HG03103 (cell line): ENCODE results near the gene ENTREP3.
"Not testable (repeated sequence)": the region's sequence is repeated elsewhere in the genome, so short reads cannot be mapped to it uniquely, and the experiment has no call there.

Experiments
- ATAC-seq: cut with Tn5 transposase; IDR thresholded peaks from one replicate; pipeline ENCODE4 v1.9.1; 2021; ENCODE audit warnings: low read depth; ENCODE audit not compliant: unreplicated experiment

ENTREP3 gene

DNA sequence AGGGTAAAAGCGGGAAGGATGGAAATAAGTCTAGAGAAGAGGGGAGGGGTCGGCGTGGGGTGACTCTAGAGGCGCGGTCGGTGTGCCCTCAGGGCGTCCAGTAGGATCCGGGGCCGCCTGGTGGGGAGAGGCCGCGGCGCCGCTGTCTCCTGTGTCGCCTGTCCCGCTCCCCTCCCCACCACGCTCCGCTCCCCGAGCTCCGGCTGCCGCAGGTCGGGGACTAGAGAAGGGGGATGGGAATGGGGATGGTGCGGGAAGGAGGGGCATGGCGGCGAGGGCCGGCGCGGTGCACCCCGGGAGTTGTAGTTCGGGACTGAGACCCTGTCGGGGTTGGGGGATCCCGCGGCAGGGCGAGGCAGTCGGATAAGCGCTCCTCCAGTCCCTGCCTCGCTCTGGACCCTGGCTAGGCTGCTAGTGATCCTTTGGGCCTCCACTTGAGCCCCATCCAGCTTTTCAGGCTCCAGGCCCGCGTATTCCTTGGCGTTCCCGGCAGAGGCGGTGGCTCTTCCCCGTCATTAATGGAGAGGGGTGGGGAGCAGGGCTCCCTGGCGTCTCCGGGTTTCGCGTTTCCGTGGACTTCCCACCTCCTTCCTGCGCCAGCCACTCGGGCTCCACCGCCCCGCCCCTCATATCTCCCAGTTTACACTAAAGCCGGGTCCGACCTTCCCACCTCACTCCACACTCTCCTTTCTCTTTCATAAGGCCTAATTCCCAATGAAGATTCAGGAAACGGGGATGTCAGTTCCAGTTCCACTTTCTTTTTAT lies at the start of gene ENTREP3:
Gene ENTREP3, minus strand, starts transcription at position 241 of the 765 bp plus-strand sequence. CDS start 606 bp downstream, outside the sequence.
- no peak for ATAC-seq

DNA sequence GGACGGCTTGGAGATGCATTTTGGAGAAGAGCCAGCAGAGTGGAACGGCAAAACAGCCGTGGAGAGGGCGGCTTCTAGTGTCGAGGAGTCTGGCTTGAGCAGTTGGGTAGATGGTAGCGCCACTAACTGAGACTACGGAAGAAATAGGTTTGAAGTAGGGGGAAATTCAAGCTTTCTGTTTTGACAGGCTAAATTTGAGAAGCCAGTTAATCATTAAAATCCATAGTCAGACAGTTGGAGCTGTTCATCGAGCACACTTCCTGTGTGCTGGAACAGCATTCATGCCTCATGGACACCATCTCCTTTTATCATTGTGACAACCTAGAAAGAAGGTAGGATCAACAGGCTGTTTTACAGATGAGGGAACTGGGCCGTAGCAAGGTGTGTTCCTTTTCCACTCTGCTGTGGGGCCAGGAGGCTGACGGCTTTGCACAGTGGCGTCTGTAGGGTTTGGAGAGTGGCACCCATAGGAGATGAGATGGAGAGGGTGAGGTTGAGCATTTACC lies 49.3 kb upstream of the ENTREP3 start:
- ATAC-seq: no peak

DNA sequence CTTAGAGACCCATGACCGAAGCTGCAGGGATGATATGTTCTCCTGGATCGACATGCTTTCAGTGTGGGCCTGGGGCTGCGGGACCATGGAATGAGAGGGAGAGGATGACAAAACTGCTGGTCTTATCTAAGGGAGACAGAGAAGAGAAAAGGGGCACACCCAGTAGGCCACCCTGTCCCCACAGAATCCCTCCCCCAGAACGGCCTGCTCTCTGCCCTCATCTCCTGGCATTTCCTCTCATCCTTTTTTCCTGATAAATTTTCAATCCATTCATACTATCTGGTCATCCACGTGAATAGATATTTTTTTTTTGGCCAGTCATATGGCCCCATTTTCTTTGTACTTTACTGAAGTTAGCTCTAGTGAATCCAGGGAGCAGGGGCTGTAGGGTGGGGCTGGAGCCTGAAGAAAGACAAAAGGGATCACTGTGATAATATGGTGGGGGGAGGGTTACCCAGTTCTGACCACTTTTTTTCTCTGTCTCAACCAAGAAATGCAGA lies 46.1 kb upstream of the ENTREP3 start, which contains the start of gene PKLR:
Gene PKLR, minus strand, starts transcription at position 97 of the 500 bp plus-strand sequence. Its CDS starts 43 bp downstream, at position 54.
- ATAC-seq: no peak

GRCh38 chr1:155300553-155301329 lies 45.5 kb upstream of the ENTREP3 start:
- ATAC-seq: no peak

DNA sequence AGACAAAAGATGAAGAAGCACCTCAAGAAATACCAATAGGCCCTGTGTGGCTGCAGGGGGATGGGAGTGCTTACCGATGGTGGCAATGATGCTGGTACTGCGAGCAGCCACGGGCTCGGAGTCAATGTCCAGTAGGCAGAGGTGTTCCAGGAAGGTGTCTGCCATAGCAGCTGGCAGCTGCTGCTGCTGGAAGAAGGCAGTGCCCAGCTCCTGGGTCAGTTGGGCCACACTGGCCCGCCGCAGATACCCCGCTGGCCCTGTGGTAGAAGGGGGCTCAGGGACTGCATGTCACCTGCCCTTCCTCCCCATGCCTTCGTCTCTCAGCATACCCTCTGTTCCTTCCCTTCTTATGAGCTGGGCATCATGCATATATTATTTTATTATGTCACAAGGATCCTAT lies 44.7 kb upstream of the ENTREP3 start:
- no peak for ATAC-seq

DNA sequence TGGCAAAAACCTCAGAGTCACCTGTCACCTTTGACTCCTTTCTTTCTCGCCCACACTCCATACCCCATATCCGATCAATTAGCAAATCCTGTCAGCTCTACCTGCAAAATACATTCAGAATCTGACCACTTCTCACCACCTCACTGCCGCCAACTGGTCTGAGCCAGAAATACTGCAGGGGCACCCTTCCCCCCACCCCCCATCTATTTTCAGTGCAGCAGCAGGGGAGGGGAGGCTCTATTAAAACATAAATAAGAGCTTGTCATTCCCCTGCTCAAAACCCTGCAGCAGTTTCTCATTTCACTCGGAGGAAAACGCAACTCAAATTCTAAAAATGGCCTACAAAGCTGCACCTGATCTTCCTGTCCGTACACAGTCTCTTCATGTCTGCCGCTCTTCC lies 42.1 kb upstream of the ENTREP3 start:
- no peak for ATAC-seq

GRCh38 chr1:155296661-155297060 lies 41.4 kb upstream of the ENTREP3 start:
- ATAC-seq: no peak

- no peak for ATAC-seq
Observed at GRCh38 chr1:155295942-155296267, 40.6 kb upstream of the ENTREP3 start.

- ATAC-seq: no peak
Observed at GRCh38 chr1:155295183-155295941, 40.1 kb upstream of the ENTREP3 start.

DNA sequence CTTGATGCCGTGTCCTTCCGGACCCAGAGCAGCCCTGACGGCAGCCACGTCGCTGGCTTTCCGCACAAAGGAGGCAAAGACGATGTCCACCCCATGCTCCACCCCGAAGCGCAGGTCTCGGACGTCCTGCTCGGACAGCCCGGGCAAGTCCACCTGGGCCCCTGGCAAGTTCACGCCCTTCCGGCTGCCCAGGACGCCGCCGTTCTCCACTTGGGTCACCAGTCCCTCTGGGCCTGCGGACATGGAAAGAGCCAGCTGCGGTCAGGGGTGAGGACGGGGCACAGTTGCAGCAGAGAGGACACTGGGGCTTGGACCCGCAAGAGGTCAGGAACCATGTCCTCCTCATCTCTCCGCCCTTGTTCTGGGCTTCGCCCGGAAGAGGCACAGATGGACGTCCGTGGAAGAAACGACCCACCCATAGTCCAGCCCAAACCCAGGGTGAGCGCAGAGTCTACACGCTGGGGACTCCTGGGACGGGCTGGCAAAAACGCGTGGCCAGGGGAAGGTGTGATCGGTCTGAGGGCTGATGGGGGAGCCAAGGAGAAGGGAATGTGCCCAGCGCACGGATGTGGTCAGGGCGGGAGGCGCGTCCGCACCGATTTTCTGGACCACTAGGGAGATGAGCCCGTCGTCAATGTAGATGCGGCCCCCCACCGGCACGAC lies 39.4 kb upstream of the ENTREP3 start:
- no peak for ATAC-seq

DNA sequence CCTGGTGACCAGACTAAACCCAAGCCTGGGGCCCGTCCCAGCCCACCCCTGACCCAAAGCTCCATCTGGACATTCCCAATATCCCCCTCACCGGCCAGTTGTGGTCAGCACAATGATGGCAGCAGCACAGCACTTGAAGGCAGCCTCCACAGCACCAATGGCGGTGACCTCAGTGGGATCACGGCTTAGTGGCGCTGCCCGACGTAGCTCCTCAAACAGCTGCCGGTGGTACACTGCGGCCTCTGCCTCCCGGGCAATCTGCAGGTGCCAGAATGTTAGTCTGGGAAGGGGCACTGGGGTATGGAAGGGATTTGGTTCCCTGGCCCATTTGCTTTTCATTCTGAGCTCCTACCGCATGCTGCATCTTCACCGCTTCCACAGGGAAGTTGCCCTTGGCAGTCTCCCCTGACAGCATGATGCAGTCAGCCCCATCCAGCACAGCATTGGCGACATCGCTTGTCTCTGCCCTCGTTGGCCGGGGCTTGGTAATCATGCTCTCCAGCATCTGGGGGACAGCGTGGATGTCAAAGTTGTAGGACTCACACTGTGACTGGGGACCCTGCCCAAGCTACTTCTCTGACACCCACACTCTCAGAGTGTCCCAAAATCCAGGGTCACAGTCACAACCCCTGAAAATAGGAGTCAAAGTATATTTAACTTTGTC lies 37.9 kb upstream of the ENTREP3 start:
- no peak for ATAC-seq

GRCh38 chr1:155291006-155291405 lies 35.7 kb upstream of the ENTREP3 start:
- ATAC-seq: not testable (repeated sequence)

DNA sequence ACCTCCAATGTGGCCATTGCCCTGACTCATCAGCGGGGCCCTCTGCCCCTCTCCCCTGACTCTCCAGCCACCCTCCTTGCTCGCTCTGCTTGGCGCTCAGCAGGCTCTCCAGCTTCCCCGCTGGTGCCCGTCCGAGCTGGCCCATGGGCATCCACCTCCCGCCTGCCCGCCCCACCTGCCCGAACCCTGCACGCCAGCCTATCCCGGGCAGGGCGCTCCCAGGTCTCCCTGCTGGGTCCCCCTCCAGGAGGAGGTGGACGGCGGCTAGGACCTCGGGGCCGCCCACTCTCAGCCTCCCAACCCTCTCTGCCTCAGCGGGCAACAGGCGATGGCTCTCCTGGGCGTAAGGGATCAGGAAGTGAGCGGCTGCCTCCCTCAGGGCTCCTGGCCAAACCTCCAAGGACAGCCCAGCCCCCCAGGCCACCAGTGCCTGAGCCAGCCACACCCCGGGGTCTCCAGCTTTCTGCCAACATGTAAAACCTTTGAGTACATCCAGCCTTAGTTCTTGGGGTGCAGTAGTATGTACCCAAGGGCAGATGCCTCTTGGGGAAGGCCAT lies 32.8 kb upstream of the ENTREP3 start:
- no peak for ATAC-seq

GRCh38 chr1:155286544-155286943 lies 31.3 kb upstream of the ENTREP3 start:
- no peak for ATAC-seq

- ATAC-seq: no peak
Observed at GRCh38 chr1:155285631-155286044, 30.4 kb upstream of the ENTREP3 start.

DNA sequence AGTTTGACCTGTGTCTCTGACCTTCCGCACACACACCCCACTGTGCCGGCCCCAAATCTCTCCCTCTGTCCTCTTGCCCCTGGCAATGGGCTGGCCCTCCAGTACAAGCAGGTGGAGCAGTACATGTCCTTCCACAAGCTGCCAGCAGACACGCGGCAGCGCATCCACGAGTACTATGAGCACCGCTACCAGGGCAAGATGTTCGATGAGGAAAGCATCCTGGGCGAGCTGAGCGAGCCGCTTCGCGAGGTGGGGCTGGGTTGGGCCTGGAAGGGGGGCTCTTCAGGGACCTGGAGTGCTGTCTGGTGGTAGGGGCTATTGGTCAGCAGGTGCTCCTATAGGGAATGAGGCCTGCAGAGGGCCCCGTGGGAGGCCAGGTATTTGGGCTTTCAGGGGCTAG lies 29.8 kb upstream of the ENTREP3 start:
- ATAC-seq: no peak

DNA sequence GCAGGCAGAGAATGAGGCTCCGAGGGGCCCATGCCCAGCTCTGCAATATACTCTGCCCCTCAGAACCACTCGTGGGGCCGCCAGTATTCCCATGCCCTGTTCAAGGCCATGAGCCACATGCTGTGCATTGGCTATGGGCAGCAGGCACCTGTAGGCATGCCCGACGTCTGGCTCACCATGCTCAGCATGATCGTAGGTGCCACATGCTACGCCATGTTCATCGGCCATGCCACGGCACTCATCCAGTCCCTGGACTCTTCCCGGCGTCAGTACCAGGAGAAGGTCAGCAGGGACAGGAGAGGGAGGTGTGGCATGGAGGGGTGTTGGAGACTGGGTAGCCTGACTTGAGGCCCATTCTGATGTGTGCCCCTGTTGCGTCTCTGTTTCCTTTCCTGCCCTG lies 29.2 kb upstream of the ENTREP3 start:
- no peak for ATAC-seq

- no peak for ATAC-seq
Observed at GRCh38 chr1:155282488-155283091, 27.3 kb upstream of the ENTREP3 start.

GRCh38 chr1:155279268-155279667 lies 24.0 kb upstream of the ENTREP3 start:
- ATAC-seq: no peak
